B cell (primary cell): ENCODE data around the gene ANKRD33B.

Experiments
- EZH2 ChIP-seq: IDR thresholded peaks from 2 replicates; pipeline ENCODE4 v1.6.1; 2012; ENCODE audit warnings: borderline replicate concordance, low read depth, mild to moderate bottlenecking, moderate library complexity, low read length; ENCODE audit not compliant: insufficient read depth, poor library complexity, severe bottlenecking
- TF ChIP-seq, protein P1 (sequence below): fragments of 200-600 bp; IDR thresholded peaks from one replicate; pipeline ENCODE4 v1.8.0; 2022; ENCODE audit warnings: antibody characterized with exemption, mild to moderate bottlenecking

DNA sequence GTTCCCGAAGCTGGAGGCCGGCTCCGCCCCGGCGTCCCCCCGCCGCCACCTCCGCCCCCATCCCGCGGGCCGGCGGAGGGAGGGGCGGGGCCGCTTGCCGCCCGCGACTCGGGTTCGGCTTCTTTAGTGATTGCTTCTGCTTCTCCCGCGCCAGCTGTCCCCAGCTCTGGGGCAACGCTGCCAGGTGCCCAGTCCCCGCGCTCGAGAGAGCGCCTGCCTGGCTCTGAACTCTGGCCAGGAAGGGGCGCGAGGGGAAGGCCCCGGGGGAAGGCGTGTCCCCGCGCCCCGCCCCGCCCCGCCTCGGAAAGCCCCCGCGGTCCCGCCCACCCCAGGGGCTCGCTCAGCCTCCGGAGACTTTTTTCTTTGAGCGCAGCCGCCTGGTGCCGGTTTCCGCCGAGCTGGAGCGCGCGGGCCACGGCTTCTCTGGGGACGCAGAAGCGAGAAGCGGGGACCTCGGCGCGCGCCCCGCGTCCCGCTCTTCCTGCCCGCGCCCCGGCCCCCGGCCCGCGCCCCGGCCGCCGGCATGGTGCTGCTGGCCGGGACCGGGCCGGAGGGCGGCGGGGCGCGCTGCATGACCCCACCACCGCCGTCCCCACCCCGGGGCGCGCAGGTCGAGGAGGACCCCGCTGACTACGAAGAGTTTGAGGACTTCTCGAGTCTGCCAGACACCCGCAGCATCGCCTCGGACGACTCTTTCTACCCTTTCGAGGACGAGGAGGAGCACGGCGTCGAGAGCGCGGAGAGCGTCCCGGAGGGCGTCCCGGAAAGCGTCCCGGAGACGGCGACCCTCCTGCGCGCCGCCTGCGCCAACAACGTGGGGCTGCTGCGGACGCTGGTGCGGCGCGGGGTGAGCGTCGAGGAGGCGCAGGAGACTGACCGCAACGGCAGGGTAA is at the start of gene ANKRD33B:
- TF ChIP-seq, protein P1, sequence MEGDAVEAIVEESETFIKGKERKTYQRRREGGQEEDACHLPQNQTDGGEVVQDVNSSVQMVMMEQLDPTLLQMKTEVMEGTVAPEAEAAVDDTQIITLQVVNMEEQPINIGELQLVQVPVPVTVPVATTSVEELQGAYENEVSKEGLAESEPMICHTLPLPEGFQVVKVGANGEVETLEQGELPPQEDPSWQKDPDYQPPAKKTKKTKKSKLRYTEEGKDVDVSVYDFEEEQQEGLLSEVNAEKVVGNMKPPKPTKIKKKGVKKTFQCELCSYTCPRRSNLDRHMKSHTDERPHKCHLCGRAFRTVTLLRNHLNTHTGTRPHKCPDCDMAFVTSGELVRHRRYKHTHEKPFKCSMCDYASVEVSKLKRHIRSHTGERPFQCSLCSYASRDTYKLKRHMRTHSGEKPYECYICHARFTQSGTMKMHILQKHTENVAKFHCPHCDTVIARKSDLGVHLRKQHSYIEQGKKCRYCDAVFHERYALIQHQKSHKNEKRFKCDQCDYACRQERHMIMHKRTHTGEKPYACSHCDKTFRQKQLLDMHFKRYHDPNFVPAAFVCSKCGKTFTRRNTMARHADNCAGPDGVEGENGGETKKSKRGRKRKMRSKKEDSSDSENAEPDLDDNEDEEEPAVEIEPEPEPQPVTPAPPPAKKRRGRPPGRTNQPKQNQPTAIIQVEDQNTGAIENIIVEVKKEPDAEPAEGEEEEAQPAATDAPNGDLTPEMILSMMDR, result no peak
- no peak for TF ChIP-seq EZH2
